HepG2 (cell line): ENCODE data around the gene TMEM269. TPM values are rescaled to one million over a fixed set of nuclear protein-coding genes. Genes with fewer than 3 reads are reported as not detected.
A peak's percentile ranks its signal among the peaks of the same experiment; 100 is the strongest.

Source experiments
- ATAC-seq: fragments of 200-7000 bp; cut with Tn5 transposase; 3 replicates; pipeline ENCODE4 v1.9.1; 2020; ENCODE audit warnings: mild to moderate bottlenecking, moderate library complexity
- BruUV-seq: library from RNA; stranded (reverse); fragments of 400-500 nt; replicated peaks from 2 replicates; lab custom pipeline; 2021; lab: Mats Ljungman, UMichigan
- CTCF ChIA-PET: fragments of 300-600 bp; formaldehyde crosslinking; extraction: SDS; loops from one replicate; lab custom pipeline; 2021; ENCODE audit warnings: low total read pairs, inconsistent platforms, low intra/inter-chr PET ratio; lab: Yijun Ruan, JAX
- POLR2A ChIA-PET: fragments of 350-600 bp; sonication (Branson Sonifier 250); formaldehyde crosslinking; loops from one replicate; lab custom pipeline; 2020; ENCODE audit warnings: antibody characterized with exemption, inconsistent platforms; lab: Yijun Ruan, JAX
- DNase-seq: peaks from one replicate; pipeline ENCODE4 v3.0.0-alpha.2; 2015; ENCODE audit warnings: low spot score
- FAIRE-seq: peaks from 3 replicates; lab custom pipeline; 2011; peaks lifted over from hg19 to GRCh38; lab: Jason Lieb, UNC
- H2AFZ ChIP-seq: one replicate; pipeline ENCODE4 v1.6.1; 2011; ENCODE audit warnings: low read length, inconsistent platforms
- H3K27ac ChIP-seq: fragments of 300-600 bp; 3 replicates; pipeline ENCODE4 v1.8.0; 2011; ENCODE audit warnings: mixed run types, mild to moderate bottlenecking, mixed read lengths, low read length, inconsistent platforms; ENCODE audit not compliant: insufficient read depth; ENCODE audit errors: extremely low read length
- H3K27me3 ChIP-seq, 2 experiments: fragments of 200-600 bp in 1 of 2; 2 replicates in 1 of 2; 3 replicates in 1 of 2; pipeline versions ENCODE4 v1.6.0 to v1.8.0; 2011; ENCODE audit warnings: low read length in 2 of 2, mild to moderate bottlenecking in 2 of 2, moderate library complexity in 2 of 2, inconsistent platforms in 1 of 2; ENCODE audit not compliant: insufficient read depth in 2 of 2, control insufficient read depth in 1 of 2
- H3K36me3 ChIP-seq, 2 experiments: fragments of 200-600 bp in 1 of 2; replicated peaks in 1 of 2; 2 replicates in 1 of 2; 3 replicates in 1 of 2; pipeline versions ENCODE4 v1.5.1 to v1.8.0; 2011; ENCODE audit warnings: low read length in 2 of 2, inconsistent platforms in 1 of 2; ENCODE audit not compliant: insufficient read depth in 2 of 2, control insufficient read depth in 1 of 2
- H3K4me1 ChIP-seq: 2 replicates; pipeline ENCODE4 v1.5.1; 2012; ENCODE audit warnings: low read length, inconsistent platforms; ENCODE audit not compliant: insufficient read depth
- H3K4me2 ChIP-seq: 2 replicates; pipeline ENCODE4 v1.6.0; 2011; ENCODE audit warnings: low read depth, low read length, inconsistent platforms
- H3K4me3 ChIP-seq, 3 experiments: fragments of 200-600 bp in 1 of 3; sonication (generic), shearing (Covaris generic) in 1 of 3; replicated peaks in 1 of 3; 2 replicates each; pipeline ENCODE4 v1.5.1; 2011 to 2016; ENCODE audit warnings: low read length in 3 of 3, inconsistent platforms in 2 of 3, low read depth in 2 of 3, mild to moderate bottlenecking in 2 of 3, control low read depth in 1 of 3, mixed read lengths in 1 of 3; ENCODE audit not compliant: insufficient read depth in 1 of 3
- H3K79me2 ChIP-seq: one replicate; pipeline ENCODE4 v1.6.1; 2011; ENCODE audit warnings: low read length, inconsistent platforms; ENCODE audit not compliant: insufficient read depth
- H3K9ac ChIP-seq: 2 replicates; pipeline ENCODE4 v1.6.0; 2011; ENCODE audit warnings: mild to moderate bottlenecking, low read depth, low read length, inconsistent platforms; ENCODE audit not compliant: insufficient read depth
- H3K9me3 ChIP-seq: 2 replicates; pipeline ENCODE4 v1.5.1; 2012; ENCODE audit warnings: mild to moderate bottlenecking, low read length
- H4K20me1 ChIP-seq: 2 replicates; pipeline ENCODE4 v1.6.0; 2011; ENCODE audit warnings: inconsistent platforms, mild to moderate bottlenecking, low read length, moderate library complexity; ENCODE audit not compliant: insufficient read depth
- ARID3A ChIP-seq: IDR thresholded peaks from 2 replicates; pipeline ENCODE4 v1.6.1; 2012; ENCODE audit warnings: low read depth, low read length, improper control_type of control experiment
- HMG20A ChIP-seq: IDR thresholded peaks from 2 replicates; pipeline ENCODE4 v1.6.1; 2016; ENCODE audit warnings: borderline replicate concordance
- HNF1B ChIP-seq: sonication (generic); formaldehyde crosslinking; IDR thresholded peaks from 2 replicates; pipeline ENCODE4 v1.5.1; 2020; ENCODE audit warnings: mild to moderate bottlenecking, moderate library complexity, missing genetic modification reagents
- KDM1A ChIP-seq: IDR thresholded peaks from 2 replicates; pipeline ENCODE4 v1.6.1; 2016; ENCODE audit warnings: missing compliant biosample characterization
- MAX ChIP-seq: IDR thresholded peaks from 2 replicates; pipeline ENCODE4 v1.6.1; 2012; ENCODE audit warnings: inconsistent platforms
- PCBP1 ChIP-seq: fragments of 200-400 bp; formaldehyde crosslinking; IDR thresholded peaks from 2 replicates; pipeline ENCODE4 v1.6.1; 2017; ENCODE audit warnings: mild to moderate bottlenecking, low read depth, low read length, borderline replicate concordance
- POLR2A ChIP-seq, 2 experiments: IDR thresholded peaks; 2 replicates each; pipeline ENCODE4 v1.6.1; 2011; ENCODE audit warnings: low read depth in 2 of 2, low read length in 2 of 2, mild to moderate bottlenecking in 1 of 2, moderate library complexity in 1 of 2; ENCODE audit not compliant: insufficient read depth in 1 of 2
- SOX5 ChIP-seq: IDR thresholded peaks from 2 replicates; pipeline ENCODE4 v1.6.1; 2016; ENCODE audit warnings: borderline replicate concordance
- TRIM22 ChIP-seq: fragments of 450-650 bp; IDR thresholded peaks from 2 replicates; pipeline ENCODE4 v1.6.1; 2017
- YEATS4 ChIP-seq: sonication (generic); formaldehyde crosslinking; IDR thresholded peaks from 2 replicates; pipeline ENCODE4 v1.4.0; 2020; ENCODE audit warnings: missing genetic modification reagents, borderline replicate concordance
- ZBTB4 ChIP-seq: sonication (generic); formaldehyde crosslinking; IDR thresholded peaks from 2 replicates; pipeline ENCODE4 v1.4.0; 2020; ENCODE audit warnings: missing genetic modification reagents, mild to moderate bottlenecking, borderline replicate concordance
- ZBTB7A ChIP-seq: sonication (generic); formaldehyde crosslinking; IDR thresholded peaks from 2 replicates; pipeline ENCODE4 v1.8.0; 2022; ENCODE audit warnings: mild to moderate bottlenecking, missing genetic modification reagents
- ZNF232 ChIP-seq: sonication (generic); formaldehyde crosslinking; IDR thresholded peaks from 2 replicates; pipeline ENCODE4 v1.4.0; 2020; ENCODE audit warnings: missing genetic modification reagents, borderline replicate concordance
- ZNF34 ChIP-seq: sonication (generic); formaldehyde crosslinking; IDR thresholded peaks from 2 replicates; pipeline ENCODE4 v1.4.0; 2020; ENCODE audit warnings: mild to moderate bottlenecking, missing genetic modification reagents, borderline replicate concordance
- ZNF75D ChIP-seq: sonication (generic); formaldehyde crosslinking; IDR thresholded peaks from 2 replicates; pipeline ENCODE4 v1.8.1; 2023; ENCODE audit warnings: missing genetic modification reagents, mild to moderate bottlenecking, borderline replicate concordance
- WGBS: methylation state at CpG from one replicate; pipeline ENCODE4 v1.1.6; 2017; ENCODE audit warnings: low lambda C conversion rate; 5-methylcytosine and 5-hydroxymethylcytosine counted together
- in situ Hi-C: cut with HindIII; loops from 2 replicates; pipeline ENCODE4 v1.10.0; 2017; ENCODE audit warnings: low pct_unique_long_range_greater_than_20kb; ENCODE audit not compliant: extremely low pct_ligation_motif_present
- intact Hi-C: fragments of 100-400 bp; cut with micrococcal nuclease; formaldehyde crosslinking; loops from one replicate; pipeline ENCODE4 v1.10.0; 2022; ENCODE audit not compliant: unreplicated experiment
- polyA plus RNA-seq, 8 experiments: library from polyadenylated mRNA; depleted of rRNA in 3 of 8; stranded (reverse) in 7 of 8; unstranded in 1 of 8; fragments of >200 nt; fragmentation: Illumina TruSeq in 4 of 8; extraction: Trizol in 4 of 8; gene quantifications; 2 replicates each; pipeline versions ENCODE4 v1.2.1 to v1.2.3, GENCODE V29; 2011 to 2016; ENCODE audit warnings: low read depth in 4 of 8, missing spikeins in 1 of 8, mixed read lengths in 1 of 8; ENCODE audit not compliant: insufficient read depth in 1 of 8
- total RNA-seq, 5 experiments: library from RNA; depleted of rRNA; stranded (reverse); fragments of >200 nt; fragmentation: Illumina TruSeq; extraction: Trizol; gene quantifications; 2 replicates each; pipeline ENCODE4 v1.2.3, GENCODE V29; 2016; ENCODE audit warnings: low read depth in 1 of 5

The TMEM269 gene
- total and polyA plus RNA-seq, 2 of the 13 experiments (the other 11 are each of a cell fraction or from before 2014, with no cell fraction given) = 0.15 to 0.21 TPM

GRCh38 chr1:42740851-42741580, 43.8 kb upstream of the TMEM269 start:
- Histone ChIP-seq H3K27ac (no peak overlapping the region), H3K4me2 (peak overlapping the region; percentile 98), H3K4me1 (peaks cover 63% of the 10 kb centered on the region), H4K20me1 (no peaks in the 10 kb centered on the region), H3K27me3 (no peaks in the 10 kb centered on the region), H3K4me3 (peak overlapping the region; percentile 64 to 83 (median 76); a peak in 4 of 6 replicates), H3K36me3 (peaks cover 0 to 2% of the 10 kb centered on the region in 2 experiments; a peak in 2 of 5 replicates), H2AFZ (no peak overlapping the region), H3K9ac (peak overlapping the region; percentile 61), H3K79me2 (no peaks in the 10 kb centered on the region), H3K9me3 (no peaks in the 10 kb centered on the region)
- intact Hi-C loops (loop anchor here (5.0 to 10.0 kb wide), 2 partner anchors 164 to 406 kb away; partner anchors contain the start of gene FOXJ3), in situ Hi-C loops (loop anchor here (10.0 to 25.0 kb wide), 2 partner anchors 404 to 596 kb away; partner anchors contain the start of gene FOXJ3)
- peak; percentile 44 for DNase-seq
- ChIA-PET POLR2A (interaction anchor here (1.1 to 3.6 kb wide), 4 partner anchors 26 to 121 kb away, joined by 3 to 28 read pairs (median 6); partner anchors contain the start of genes C1orf50, P3H1, PPIH and YBX1), CTCF (no interaction called here)
- ATAC-seq = peak; percentile 23
- no TSS peak for BruUV-seq
- no peak for FAIRE-seq
- WGBS = 13% methylated on average over 11 of the region's 19 CpGs
- no peak for TF ChIP-seq KDM1A (CRISPR knock-in tag)
- no peak for TF ChIP-seq HNF1B
- no peak for TF ChIP-seq ARID3A
- no peak for TF ChIP-seq ZNF232 (CRISPR knock-in tag)
- TF ChIP-seq TRIM22 = no peak
- no peak for TF ChIP-seq YEATS4
- 0 out of 2 replicates have a peak, but pooled peaks have one; percentile 16 for TF ChIP-seq SOX5 (CRISPR knock-in tag)
- TF ChIP-seq HMG20A (CRISPR knock-in tag) = no peak
- TF ChIP-seq ZNF34 (CRISPR knock-in tag) = no peak
- TF ChIP-seq POLR2A (IDR thresholded peaks at IDR 0.05; ENCODE audit: insufficient read depth in 1 of 2, low read depth in 2 of 2, low read length in 2 of 2) = no peak
- no peak for TF ChIP-seq ZBTB4 (CRISPR knock-in tag)
- TF ChIP-seq PCBP1 = no peak
- no peak for TF ChIP-seq ZNF75D (CRISPR knock-in tag)
- TF ChIP-seq ZBTB7A = peak; percentile 33; the same call in 1 of the 2 replicates
- peak; percentile 66; the same call in 1 of the 2 replicates for TF ChIP-seq MAX
